HG02943 (cell line): ENCODE data around the gene USP34.
"Not testable (repeated sequence)": the region's sequence is repeated elsewhere in the genome, so short reads cannot be mapped to it uniquely, and the experiment has no call there.

ENCODE experiments used
- ATAC-seq: cut with Tn5 transposase; IDR thresholded peaks from one replicate; pipeline ENCODE4 v1.9.1; 2021; ENCODE audit warnings: mild to moderate bottlenecking, low read depth, moderate library complexity; ENCODE audit not compliant: unreplicated experiment

Gene USP34

DNA sequence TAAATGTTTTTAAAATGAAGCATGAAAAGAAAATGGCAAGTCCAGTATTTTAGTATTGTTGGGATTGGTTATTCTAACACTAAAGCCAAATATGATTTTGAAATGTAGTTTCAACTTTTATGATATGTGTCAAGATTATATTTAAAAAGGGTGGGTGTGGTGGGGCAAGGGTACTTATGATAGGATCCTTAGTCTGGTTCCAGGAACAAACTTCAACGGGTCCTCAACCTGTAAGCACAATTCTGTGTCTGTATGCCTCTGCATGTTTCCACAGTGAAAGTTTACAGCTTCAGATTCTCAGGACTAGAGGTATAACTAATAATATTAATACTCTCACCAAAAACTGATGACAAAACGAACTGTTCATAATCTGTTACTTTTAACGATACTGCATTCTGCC lies 5.8 kb downstream of the USP34 start:
- no peak for ATAC-seq

DNA sequence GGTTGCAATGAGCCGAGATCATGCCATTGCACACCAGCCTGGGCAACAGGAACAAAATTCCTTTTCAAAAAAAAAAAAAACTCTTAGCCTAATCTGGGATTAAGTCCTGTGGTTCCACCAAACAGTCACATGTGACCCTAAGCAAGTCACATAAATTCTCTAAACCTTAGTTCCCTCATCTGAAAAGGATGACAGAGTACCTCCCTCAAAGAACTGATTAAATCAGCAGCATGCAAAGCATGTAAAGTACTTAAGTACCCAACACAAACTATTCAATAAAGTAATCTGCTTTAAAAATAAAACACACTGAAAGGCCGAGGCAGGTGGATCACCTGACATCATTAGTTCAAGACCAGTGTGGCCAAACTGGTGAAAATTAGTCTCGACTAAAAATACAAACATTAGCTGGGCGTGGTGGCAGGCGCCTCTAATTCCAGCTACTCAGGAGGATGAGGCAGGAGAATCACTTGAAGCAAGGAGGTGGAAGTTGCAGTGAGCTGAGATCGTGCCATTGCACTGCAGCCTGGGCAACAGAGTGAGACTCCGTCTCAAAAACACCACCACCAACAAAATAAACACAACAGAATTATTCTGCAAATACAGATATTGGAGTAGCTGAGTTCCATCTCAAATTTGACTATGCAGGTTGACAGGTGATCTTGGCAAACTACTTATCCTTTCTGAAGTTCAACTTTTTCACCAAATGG lies 7.0 kb downstream of the USP34 start:
- no peak for ATAC-seq

DNA sequence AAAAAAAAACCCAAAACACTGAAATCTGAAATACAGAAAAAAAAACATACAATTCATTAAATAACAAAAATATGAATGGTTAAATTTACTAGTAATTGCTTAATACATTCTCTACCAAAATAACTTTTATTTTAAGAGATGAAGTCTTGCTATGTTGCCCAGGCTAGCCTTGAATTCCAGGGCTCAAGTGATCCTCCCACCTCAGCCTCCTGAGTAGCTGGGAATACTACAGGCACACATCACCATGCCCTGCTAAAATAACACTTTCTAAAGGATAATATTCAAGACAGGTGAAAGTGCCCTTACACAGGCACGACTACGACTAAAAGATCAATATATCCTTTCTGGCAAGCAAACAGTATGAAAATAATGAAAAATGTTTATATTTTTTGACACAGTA lies 9.5 kb downstream of the USP34 start:
- no peak for ATAC-seq

DNA sequence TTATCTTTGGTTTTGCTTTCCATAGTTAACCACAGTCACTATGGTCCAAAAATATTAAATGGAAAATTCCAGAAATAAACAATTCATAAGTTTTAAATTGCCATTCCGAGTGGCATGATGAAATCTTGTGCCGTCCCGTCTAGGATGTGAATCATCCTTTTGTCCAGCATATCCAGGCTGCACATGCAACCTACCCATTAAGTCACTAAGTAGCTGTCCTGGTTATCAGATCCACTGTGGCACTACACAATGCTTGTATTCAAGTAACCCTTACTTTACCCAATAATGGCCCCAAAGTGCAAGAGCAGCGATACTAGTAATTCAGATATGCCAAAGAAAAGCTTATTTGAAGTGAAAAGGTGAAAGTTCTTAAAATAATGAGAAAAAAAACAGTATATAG lies 10.7 kb downstream of the USP34 start:
- no peak for ATAC-seq

DNA sequence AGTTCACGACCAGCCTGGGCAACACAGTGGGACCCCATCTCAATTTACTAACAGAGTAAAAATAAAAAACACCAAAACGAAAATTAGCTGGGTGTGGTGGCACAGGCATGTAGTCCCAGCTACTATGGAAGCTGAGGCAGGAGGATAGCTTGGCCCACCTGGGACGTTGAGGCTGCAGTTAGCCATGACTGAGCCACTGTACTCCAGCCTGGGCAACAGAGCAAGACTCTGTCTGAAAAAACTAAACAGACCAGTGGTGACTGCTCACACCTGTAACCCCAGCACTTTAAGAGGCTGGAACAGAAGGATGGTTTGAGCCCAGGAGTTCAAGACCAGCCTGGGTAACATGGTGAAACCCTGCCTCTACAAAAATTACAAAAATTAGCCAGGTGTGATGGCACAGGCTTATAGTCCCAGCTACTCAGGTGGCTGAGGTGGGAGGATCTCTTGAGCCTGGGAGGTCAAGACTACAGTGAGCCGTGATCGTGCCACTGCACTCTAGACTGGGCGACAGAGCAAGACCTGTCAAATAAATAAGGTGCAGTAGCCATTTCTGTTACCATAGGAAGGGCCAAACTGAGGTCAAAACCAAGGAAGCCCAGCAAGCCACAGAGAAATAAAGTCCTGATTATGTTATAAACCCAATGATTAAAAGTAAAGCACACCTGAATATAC lies 14.0 kb downstream of the USP34 start:
- no peak for ATAC-seq

DNA sequence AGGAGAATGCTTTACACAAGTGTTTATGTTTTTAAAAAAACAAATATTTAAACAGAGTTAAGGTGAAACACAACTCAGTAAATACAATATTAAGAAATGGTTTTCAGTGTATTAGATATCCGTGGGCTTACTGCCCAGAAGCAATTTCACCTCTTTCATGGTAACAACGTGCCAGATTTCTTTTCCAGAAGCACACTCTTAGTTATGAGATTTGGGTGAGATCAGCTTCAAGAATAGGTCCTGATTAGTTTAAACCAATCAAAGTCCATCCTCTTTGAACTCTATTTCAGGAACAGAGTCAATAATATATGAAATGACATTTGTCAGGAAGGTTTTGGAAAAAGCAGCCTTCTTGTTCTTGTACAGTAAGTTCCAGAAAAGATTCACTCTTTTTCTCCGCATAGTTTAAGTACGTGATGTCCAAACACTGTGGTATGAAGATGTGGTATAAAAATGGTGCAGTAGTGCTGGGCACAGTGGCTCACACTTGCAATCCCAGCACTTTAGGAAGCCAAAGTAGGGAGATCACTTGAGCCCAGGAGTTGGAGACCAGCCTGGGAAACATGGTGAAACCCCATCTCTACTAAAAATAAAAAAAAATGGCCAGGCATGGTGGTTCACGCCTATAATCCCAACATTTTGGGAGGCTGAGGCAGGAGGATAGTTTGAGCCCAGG lies 14.7 kb downstream of the USP34 start:
- ATAC-seq, result no peak

DNA sequence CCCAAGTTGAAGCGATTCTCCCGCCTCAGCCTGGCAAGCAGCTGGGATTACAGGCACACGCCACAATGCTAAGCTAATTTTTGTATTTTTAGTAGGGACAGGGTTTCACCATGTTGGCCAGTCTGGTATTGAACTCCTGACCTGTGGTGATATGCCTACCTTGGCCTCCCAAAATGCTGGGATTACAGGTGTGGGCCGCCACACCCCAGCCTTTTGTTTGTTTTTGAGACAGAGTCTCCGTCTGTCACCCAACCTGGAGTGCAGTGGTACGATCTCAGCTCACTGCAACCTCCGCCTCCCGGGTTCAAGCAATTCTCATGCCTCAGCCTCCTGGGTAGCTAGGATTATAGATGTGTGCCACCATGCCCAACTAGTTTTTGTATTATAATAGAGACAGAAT lies 15.9 kb downstream of the USP34 start:
- ATAC-seq, result not testable (repeated sequence)

DNA sequence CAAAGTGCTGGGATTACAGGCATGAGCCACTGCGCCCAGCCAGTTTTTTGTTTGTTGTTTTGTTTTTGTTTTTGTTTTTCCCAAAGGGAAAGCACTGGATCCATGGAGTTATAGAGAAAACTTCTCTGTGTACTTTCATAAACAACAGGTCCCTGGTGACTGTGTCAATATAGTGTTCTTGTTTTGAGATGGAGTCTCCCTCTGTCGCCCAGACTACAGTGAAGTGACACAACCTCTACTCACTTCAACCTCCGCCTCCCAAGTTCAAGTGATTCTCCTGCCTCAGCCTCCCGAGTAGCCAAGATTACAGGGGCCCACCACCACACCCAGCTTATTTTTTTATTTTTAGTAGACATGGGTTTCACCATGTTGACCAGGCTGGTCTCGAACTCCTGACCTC lies 16.5 kb downstream of the USP34 start:
- ATAC-seq, result no peak

DNA sequence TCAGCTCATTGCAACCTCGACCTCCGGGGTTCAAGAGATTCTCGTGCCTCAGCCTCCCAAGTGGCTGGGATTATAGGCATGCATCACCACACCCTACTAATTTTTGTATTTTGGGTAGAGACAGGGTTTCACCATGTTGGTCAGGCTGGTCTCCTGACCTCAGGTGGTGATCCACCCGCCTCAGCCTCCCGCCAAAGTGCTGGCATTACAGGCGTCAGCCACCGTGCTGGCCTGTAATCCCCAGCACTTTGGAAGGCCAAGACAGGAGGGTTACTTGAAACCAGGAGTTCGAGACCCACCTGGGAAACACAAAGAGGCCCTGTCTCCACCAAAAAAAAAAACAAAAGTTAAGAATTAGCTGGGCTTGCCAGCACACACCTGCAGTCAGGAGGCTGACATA lies 18.5 kb downstream of the USP34 start:
- ATAC-seq, result no peak

DNA sequence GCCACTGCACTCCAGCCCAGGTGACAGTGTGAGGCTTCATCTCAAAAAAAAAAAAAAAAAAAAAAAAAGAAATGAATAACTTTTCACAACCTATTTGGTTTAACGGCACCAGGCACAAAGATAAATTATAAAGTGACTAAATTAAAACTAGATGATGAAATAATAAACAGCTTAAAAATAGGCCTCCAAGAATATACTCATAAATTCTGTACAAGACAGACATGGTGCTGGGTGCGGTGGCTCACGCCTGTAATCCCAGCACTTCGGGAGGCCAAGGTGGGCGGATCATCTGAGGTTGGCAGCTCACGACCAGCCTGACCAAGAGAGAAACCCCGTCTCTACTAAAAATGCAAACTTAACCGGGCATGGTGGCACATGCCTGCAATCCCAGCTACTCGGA lies 19.7 kb downstream of the USP34 start:
- ATAC-seq, result no peak

DNA sequence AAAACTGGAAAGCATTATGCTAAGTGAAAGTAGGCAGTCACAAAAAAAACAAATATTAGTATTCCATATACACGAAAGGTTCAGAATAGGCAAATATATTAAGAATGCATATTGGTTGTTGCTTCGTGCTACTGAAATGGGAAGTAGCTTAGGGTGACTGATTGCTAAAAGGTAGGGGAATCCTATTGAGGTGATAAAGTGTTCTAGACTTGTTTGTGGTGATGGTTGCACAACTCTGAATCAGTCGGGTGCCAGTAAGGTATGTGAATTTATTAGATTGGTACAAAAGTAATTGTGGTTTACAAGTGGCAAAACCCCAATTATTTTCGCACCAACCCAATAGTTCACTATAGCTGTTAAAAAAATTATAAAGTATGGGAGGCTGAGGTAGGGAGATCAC lies 20.7 kb downstream of the USP34 start:
- ATAC-seq, result no peak

DNA sequence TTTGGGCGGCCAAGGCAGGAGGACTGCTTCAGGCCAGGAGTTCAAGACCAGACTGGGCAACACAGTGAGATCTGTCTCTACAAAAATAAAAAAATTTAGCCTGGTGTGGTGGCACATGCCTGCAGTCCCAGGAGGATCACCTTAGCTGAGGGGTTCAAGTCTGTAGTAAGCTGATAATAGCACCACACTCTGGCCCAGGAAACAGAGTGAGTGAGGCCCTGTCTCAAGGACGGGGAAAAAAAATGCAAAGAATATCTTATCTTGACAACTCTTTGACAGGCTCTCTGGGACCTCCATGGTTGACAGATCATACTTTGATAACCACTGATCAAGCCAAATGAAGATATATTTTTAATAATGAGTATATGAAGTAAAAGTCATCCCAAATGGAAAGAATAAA lies 22.7 kb downstream of the USP34 start:
- no peak for ATAC-seq

DNA sequence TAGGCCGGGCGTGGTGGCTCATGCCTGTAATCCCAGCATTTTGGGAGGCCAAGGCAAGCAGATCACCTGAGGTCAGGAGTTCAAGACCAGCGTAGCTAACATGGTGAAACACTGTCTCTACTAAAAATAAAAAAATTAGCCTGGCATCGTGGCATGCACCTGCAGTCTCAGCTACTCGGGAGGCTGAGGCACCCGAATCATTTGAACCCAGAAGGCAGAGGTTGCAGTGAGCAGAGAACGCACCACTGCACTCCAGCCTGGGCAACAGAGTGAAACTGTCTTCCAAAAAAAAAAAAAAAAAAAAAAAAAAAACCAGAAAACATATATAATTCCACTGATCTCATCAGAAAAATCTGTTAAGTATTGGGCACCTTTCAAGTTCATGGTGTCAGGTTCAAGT lies 23.9 kb downstream of the USP34 start:
- not testable (repeated sequence) for ATAC-seq

DNA sequence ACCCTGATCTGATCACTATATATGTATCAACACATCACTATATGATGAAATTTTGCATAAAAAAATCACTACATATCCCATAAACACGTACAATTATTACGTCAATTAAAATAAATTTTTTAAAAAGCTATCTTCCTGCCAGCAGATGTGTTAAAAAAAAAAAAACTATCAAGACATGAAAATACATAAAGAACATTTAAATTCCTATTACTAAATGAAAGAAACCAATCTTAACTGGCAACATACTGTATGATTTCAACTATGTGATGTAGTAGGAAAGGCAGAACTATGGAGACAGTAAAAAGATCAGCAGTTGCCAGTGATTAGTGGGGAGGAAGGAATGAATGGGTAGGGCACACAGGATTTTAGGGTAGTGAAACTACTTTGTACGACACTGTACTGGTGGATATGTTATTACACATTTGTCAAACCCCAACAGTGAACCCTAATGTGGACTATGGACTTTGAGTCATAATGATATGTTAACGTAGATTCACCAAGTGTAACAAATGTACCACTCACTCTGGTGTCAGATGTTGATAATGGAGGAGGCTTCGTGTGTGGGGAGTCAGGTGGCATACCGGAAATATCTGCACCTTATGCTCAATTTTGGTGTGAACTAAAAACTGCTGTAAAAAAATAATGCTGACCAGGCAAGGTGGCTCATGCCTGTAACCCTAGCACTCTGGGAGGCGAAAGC lies 27.4 kb downstream of the USP34 start:
- ATAC-seq, result peak; percentile 92

DNA sequence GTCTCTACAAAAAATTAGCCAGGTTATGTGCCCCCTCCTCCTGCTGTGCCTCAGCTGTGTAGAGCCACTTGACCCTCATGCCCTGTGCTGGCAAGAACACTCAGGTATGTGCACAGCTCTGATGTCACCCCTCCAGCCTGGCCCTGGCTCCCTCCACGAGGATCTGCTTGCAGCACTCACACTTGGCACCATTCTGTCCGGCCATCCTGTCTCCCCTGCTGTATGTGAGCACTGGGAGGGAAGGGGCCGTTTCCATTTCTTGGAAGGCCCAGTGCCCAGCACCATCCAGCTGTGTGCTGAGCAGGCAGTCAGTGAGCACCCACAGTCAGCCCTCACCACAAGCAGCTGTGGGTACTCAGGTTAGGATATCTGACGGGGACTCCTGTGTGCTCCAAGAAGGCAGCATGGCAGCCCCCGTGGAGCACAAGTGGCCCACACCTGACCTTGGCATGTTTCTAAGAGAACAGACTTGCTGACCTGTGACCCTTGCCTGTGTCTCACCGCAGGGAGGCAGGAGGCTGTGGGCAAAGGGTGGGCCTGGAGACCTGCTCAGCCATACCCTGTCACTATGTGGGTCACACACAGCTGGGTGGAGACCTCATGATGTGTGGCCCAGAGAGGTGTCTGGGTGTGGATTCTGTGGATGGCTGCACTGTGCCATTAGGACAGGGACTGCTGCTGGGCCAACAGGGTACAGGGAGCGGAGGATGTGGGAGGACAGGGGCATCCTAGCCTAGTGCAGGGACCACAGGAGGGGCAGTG lies 31.5 kb downstream of the USP34 start:
- ATAC-seq, result no peak

DNA sequence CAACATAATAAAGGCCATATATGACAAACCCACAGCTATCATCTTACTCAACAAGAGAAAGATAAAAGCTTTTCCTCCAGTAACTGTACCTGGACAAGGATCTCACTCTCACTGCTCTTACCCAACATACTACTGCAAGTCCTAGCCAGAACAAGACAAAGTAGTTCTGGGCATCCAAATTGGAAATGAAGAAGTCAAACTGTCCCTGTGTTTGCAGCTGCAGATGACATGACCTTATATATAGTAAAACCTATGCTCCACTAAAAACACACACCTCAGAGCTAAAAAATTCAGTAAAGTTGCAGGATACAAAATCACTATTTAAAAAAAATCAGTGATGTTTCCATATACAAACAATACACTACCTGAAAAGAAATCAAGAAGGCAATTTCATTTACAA lies 32.2 kb downstream of the USP34 start:
- ATAC-seq, result no peak

DNA sequence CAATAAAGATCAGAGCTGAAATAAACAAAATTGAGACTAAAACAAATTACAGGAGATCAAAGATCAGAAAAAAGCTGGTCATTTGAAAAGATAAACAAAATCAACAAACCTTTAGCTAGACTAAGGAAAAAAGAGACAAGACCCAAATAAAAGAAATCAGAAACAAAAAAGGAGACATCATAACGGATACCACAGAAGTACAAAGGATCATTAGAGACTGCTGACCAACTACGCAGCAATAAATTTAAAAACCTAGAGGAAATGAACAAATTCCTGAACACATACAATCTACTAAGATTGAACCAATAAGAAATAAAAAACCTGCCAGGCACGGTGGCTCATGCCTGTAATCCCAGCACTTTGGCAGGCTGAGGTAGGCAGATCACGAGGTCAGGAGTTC lies 33.7 kb downstream of the USP34 start:
- ATAC-seq, result no peak

DNA sequence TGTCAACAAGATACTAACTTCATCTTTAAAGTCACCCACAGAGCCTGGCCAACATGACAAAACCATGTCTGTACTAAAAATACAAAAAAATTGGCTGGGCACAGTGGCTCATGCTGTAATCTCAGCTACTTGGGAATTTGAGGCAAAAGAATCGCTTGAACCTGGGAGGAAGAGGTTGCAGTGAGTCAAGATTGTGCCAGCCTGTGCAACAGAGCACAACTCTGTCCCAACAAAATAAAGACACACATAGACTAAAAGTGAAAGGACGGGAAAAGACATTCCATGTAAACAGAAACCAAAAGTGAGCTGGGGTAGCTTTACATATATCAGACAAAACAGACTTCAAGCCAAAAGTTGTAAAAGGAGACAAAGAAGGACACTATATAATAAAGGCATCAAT lies 34.8 kb downstream of the USP34 start:
- ATAC-seq, result no peak

DNA sequence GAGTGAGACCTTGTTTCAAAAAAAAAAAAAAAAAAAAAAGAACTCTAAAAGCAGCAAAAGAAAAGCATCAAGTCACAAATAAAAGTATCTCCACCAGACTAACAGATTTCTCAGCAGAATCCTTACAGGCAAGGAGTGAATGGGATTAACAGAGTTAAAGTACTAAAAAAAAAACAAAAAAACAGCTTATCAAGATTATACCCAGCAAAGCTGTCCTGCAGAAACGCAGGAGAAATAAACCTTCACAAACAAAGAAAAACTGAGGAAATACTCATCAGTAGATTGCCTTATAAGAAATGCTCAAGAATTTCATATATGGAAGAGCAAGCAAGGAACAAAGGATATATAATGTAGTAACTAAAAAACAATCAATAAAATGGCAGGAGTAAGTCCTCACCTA lies 35.6 kb downstream of the USP34 start:
- ATAC-seq, result no peak

DNA sequence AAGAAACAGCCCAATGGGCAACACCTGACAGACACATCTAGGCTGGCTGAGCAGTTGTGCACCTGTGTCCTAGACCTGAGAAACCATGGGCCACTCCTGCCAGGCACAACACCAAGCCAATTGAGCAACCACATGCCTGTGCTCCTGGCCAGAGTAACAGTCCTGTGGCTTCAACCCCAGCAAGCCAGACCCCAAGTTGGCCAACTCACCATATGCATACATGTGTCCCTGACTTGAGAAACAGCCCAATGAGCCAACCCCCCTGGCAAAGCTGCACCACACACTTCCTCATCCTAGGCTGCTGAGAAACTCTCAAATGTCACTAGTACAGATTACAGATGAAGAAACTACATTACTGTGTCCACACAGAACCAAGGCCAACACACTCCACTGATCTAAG lies 36.6 kb downstream of the USP34 start:
- no peak for ATAC-seq

DNA sequence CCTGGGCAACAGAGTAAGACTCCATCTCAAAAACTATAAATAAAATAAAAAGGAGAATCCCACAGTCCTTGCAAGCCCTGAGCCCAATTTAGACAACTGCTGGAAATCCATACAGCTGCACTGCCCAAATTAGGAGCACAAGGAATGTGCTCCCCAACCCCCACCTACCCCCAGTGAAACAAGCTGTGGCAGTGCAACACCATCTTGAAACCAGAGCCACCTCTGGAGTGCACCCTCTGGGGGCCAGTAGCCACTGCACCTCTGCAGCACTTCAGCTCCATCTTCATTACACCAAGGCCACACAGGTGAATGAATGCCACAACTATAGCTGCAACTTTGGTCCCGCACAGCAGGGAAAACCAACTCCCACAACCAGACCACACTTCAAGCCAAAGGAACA lies 37.3 kb downstream of the USP34 start:
- no peak for ATAC-seq
